ENCODE measurements around the gene PHRF1.

DNA sequence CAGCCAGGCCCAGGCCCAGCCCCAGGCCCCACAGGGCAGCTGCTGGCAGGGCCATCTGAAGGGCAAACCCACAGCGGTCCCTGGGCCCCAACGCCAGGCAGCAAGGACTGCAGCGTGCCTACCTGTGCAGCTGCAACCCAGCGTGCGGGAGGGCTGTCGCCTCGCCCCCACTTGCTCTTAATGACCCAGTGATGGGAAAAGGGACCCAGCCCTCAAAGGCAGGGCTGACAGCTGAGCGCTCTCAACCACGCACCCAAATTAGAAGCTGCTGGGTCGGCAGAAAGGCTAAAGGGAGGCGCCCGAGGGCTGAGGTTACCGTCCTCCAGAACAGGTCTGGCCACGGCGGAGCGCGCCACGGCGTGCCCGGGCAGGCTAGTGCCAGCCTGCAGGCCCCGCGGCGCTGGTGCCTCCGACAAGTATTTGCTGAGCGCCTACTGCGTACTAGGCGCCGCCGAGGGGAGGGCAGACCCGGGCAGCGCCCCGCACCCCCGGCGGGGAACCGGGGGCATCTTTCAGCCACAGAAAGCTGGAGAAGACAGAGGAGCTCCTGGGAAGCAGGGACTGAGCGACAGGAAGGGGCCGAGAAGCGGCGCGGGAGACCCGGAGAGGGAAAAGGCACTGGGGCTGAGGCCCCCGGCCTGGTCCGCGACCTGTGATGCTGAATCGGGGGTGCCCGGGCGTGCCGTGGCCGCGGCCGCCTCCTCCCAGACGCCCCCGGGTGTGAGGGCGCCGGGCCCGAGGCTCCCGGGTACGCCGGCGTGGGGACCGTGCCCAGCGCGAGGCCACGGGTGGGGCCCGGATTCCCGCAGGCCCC is 41.7 kb upstream of the PHRF1 start:
- TF ChIP-seq, protein P1, sequence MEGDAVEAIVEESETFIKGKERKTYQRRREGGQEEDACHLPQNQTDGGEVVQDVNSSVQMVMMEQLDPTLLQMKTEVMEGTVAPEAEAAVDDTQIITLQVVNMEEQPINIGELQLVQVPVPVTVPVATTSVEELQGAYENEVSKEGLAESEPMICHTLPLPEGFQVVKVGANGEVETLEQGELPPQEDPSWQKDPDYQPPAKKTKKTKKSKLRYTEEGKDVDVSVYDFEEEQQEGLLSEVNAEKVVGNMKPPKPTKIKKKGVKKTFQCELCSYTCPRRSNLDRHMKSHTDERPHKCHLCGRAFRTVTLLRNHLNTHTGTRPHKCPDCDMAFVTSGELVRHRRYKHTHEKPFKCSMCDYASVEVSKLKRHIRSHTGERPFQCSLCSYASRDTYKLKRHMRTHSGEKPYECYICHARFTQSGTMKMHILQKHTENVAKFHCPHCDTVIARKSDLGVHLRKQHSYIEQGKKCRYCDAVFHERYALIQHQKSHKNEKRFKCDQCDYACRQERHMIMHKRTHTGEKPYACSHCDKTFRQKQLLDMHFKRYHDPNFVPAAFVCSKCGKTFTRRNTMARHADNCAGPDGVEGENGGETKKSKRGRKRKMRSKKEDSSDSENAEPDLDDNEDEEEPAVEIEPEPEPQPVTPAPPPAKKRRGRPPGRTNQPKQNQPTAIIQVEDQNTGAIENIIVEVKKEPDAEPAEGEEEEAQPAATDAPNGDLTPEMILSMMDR (IDR thresholded peaks at IDR 0.05), result no peak
- TF ChIP-seq POLR2A (IDR thresholded peaks at IDR 0.05), result peak in 1 of 2 donors; percentile 20

All from heart left ventricle (tissue), 13 donors.